ENCODE results near the gene NPIPB6.

The NPIPB6 gene

GRCh38 chr16:28298511-28298878 lies 64.8 kb downstream of the NPIPB6 start:
- DNase-seq (ENCODE audit: low spot score), result no peak

GRCh38 chr16:28297784-28298510 lies 65.4 kb downstream of the NPIPB6 start:
- DNase-seq (ENCODE audit: low spot score), result no peak

GRCh38 chr16:28297308-28297707 lies 66.0 kb downstream of the NPIPB6 start:
- no peak for DNase-seq (ENCODE audit: low spot score)

GRCh38 chr16:28295276-28295675 lies 68.0 kb downstream of the NPIPB6 start:
- DNase-seq (ENCODE audit: low spot score), result no peak

GRCh38 chr16:28294201-28294600 lies 69.1 kb downstream of the NPIPB6 start:
- DNase-seq (ENCODE audit: low spot score), result no peak

GRCh38 chr16:28293601-28293960 lies 69.7 kb downstream of the NPIPB6 start:
- no peak for DNase-seq (ENCODE audit: low spot score)

GRCh38 chr16:28292731-28293600 lies 70.3 kb downstream of the NPIPB6 start:
- DNase-seq (ENCODE audit: low spot score), result no peak

All from activated CD4-positive, alpha-beta T cell treated with anti-CD3 and anti-CD28 coated beads, Interleukin-2, Interleukin-4, amounts not matched to agents 100 ng/mL and 50 ng/mL, durations not matched to agents 16 hours and 8 hours (primary cell).